KBM-7 (cell line): Measurements from ENCODE around the gene MICU1.
"Not testable (repeated sequence)": the region's sequence is repeated elsewhere in the genome, so short reads cannot be mapped to it uniquely, and the experiment has no call there.

Experiments used
- DNase-seq: peaks from one replicate; pipeline ENCODE4 v3.0.0-alpha.2; 2015
- in situ Hi-C: fragments of 300-500 bp; cut with MboI; formaldehyde crosslinking; loops from 2 replicates; pipeline ENCODE4 v1.14.3; 2020; ENCODE audit warnings: low sequenced_read_pairs, low pct_unique_long_range_greater_than_20kb, mixed read lengths

MICU1 gene

GRCh38 chr10:72573079-72573478, 52.8 kb downstream of the MICU1 start:
- no peak for DNase-seq
- in situ Hi-C loops = no loop called here

GRCh38 chr10:72567889-72568640, 57.8 kb downstream of the MICU1 start:
- peak; percentile 55 for DNase-seq
- in situ Hi-C loops = no loop called here

GRCh38 chr10:72567421-72567820, 58.5 kb downstream of the MICU1 start:
- DNase-seq = no peak
- in situ Hi-C loops = no loop called here

GRCh38 chr10:72564596-72564995, 61.3 kb downstream of the MICU1 start:
- in situ Hi-C loops = no loop called here
- DNase-seq = no peak

GRCh38 chr10:72563327-72563932, 62.4 kb downstream of the MICU1 start:
- in situ Hi-C loops = no loop called here
- no peak for DNase-seq

GRCh38 chr10:72561745-72562166, 64.1 kb downstream of the MICU1 start:
- no peak for DNase-seq
- in situ Hi-C loops = no loop called here

- in situ Hi-C loops = no loop called here
- DNase-seq = no peak
Observed at GRCh38 chr10:72557362-72557761, 68.5 kb downstream of the MICU1 start.

- in situ Hi-C loops = no loop called here
- no peak for DNase-seq
Observed at GRCh38 chr10:72552857-72553256, 73.0 kb downstream of the MICU1 start.

- in situ Hi-C loops = no loop called here
- DNase-seq = no peak
Observed at GRCh38 chr10:72550239-72550638, 75.6 kb downstream of the MICU1 start.

GRCh38 chr10:72545546-72545945, 80.3 kb downstream of the MICU1 start:
- DNase-seq = no peak
- in situ Hi-C loops = no loop called here

- DNase-seq, in situ Hi-C loops: not testable (repeated sequence)
Observed at GRCh38 chr10:72543855-72544254, 82.0 kb downstream of the MICU1 start.

GRCh38 chr10:72542396-72542815, 83.5 kb downstream of the MICU1 start:
- in situ Hi-C loops = no loop called here

GRCh38 chr10:72541337-72541736, 84.5 kb downstream of the MICU1 start:
- DNase-seq = no peak
- in situ Hi-C loops = no loop called here

More at GRCh38 chr10:72542396-72542815, 83.5 kb downstream of the MICU1 start:
- DNase-seq = no peak

GRCh38 chr10:72540193-72540807, 85.6 kb downstream of the MICU1 start:
- in situ Hi-C loops = no loop called here
- DNase-seq = peak; percentile 14

- DNase-seq = no peak
- in situ Hi-C loops = no loop called here
Observed at GRCh38 chr10:72539137-72539536, 86.7 kb downstream of the MICU1 start.

- DNase-seq = no peak
- in situ Hi-C loops = no loop called here
Observed at GRCh38 chr10:72525689-72526088, 100.2 kb downstream of the MICU1 start.

GRCh38 chr10:72525277-72525676, 100.6 kb downstream of the MICU1 start:
- in situ Hi-C loops = no loop called here
- no peak for DNase-seq

GRCh38 chr10:72524489-72524888, 101.4 kb downstream of the MICU1 start:
- in situ Hi-C loops = no loop called here
- no peak for DNase-seq

GRCh38 chr10:72523932-72524396, 101.9 kb downstream of the MICU1 start:
- in situ Hi-C loops = no loop called here

GRCh38 chr10:72523062-72523461, 102.8 kb downstream of the MICU1 start:
- no peak for DNase-seq
- in situ Hi-C loops = no loop called here

More at GRCh38 chr10:72523932-72524396, 101.9 kb downstream of the MICU1 start:
- no peak for DNase-seq
